Hematopoietic multipotent progenitor cell treated with erythropoietin and hydrocortisone succinate and interleukin-3 and kit ligand, for 17 days (in vitro differentiated cells): ENCODE data around the gene SNX14.

ENCODE experiments used
- DNase-seq: peaks from one replicate; pipeline ENCODE4 v3.0.0-alpha.2; 2015; ENCODE audit warnings: low spot score

Gene SNX14

DNA sequence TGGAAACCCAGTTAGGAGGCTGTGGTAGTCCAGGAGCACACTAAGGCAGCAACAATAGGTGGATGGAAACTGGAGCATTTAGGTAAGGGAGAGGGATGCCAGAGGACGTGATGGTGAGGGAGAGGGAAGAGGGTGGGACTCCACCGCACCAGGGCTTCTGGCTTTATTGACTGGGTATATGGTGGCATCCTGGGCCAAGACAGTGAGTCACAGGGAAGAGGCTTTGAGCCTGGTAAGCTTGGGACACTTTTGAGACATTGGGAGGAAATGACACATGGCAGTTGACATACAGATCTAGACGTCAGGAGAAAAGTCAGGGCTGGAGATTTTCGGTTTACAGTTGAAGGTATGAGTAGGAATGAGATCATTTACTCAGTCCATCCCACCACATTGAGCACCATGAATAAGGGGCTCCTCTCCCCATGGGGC, 128.9 kb downstream of the SNX14 start:
- no peak for DNase-seq

DNA sequence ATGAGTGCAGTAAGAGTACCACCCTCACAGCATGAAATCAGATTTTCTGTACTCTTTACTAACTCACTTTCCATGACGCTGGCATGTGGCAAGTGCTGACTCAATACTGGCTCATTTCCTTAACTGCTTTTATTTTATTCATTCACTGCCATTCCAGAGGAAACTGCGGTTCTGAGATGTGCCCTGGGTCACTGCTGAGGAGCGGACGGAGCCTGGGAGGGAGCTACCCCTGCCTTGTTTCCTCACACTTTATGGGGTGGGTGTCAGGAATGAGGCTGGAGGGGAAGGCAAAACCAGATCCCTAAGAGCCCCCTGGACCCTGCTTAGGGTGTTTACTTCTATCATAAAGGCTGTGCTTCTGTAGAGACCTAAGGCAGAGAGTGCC, 129.4 kb downstream of the SNX14 start:
- no peak for DNase-seq

- DNase-seq, result no peak
Observed at GRCh38 chr6:85463621-85464259, 129.9 kb downstream of the SNX14 start.

- DNase-seq, result no peak
Observed at GRCh38 chr6:85462673-85463072, 131.0 kb downstream of the SNX14 start.

DNA sequence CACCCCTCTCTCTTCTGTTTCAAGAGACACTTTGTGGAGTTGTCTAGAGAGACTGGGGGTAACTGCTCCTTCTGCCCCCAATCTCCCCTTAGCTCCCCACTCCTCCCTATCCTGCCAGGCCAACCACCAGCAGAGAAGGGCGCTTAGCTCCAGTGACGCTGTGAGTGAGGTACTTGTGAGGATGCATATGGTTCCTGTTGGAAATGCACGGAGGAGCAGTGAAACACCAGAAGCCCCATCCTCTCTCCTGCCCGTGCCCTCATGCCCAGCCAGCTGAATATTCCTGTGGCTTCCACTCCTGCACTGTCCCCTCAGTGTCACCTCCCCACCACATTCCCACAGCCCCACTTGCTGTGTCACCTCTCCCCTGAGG, 131.9 kb downstream of the SNX14 start:
- no peak for DNase-seq

DNA sequence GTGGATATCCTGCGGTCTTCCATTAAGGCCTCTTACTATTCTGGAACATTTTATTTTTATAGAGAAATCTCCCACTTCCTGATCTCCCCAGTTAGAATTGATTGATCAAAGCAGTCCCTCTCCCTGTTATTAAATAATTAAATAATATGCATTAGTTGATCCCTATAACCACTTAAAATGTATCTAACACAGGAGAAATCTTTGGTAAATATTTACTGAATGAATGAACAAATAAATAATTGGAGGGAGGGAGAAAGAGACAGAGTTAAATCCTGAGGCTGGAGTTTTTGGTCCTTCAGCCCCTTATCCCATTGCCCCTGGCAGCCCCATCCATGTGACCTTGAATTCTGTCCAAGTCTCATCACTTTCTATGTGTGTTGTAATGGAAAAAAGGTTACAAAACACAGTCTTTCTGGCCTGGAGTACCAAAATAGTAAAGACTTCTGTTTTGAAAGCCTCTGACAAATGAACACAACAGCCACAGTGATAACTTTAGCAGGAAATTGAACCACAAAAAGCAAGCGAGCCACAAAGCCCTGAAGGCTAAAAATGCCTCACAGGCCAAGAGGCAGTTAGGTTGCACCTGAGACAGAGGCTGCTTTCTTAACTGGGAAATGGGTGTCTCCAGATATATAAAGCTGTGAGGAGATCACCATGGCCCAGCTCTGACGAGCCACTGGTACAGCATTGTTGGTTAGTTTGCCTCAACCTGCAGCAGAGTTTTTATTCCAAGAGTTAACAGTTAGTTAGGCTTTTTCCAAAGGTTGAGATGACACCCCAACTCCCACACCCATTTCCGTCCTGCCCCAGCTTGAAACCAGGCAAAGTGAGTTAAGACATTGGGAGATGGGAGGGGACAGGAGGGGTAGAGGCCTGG, 132.5 kb downstream of the SNX14 start:
- DNase-seq, result no peak

DNA sequence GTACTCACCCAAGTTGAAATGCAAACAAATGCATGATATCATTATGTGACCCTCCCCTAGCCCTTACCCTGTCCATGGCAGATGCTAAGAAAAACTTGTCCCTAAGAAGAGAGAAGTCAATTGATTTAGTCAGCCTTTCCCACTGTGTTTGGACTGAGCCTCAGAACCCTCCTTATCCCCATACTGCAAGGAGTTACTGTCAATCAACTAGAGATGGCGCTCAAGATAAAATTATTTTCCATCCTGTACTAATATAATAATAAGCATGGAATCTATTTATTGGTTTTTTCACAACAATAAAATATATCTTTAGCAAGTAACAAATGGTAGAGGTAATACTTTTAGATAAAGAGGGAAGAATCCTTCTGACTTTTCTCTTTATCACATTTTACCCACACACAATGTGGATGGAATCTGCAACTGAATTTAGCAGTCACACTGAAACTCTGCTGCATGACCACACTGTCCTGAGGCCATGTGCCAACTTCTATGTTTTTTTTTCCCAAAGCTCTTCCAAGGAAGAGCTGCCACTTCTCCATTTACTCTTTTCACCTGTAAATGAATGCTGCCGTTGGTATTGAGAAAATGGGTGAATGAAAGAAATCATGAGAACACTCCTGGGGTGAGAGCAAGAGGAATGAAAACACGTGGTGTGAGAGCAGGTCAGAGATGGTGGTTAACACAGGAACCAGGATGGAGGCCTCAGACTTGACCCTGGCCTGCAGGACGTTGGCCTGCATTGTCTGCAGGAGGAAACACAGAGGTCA, 133.3 kb downstream of the SNX14 start:
- no peak for DNase-seq

DNA sequence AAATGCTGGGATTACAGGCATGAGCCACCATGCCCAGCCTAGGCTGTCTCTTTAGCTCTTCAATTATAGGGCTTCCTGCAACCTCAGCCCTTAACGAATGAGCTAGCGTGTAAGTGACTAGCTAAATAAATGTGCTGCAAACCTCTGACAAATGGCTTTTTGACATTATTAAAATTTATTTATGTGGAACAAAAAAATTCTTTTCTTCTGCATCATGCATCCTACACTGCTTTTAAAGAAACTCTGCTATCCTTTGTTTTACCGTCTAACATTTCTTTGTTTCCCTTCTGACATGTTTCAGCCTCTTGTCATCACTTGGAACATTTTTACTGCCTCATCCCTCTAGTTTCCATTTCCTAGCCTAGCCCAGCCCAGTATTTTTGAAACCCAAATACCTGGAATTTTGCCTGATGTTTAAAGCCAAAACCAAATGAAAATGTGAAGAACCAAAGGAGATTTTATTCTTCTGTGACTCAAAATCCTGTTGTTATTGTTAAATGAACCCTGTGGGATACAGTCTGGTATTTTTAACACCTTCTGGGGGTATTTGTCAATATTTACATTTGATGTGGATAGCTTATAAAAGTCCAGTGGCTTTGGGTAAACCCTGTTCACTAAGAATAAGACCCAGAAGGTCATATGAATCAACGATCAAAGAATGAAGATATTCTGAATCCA, 134.3 kb downstream of the SNX14 start:
- no peak for DNase-seq

- no peak for DNase-seq
Observed at GRCh38 chr6:85458782-85459181, 134.9 kb downstream of the SNX14 start.

GRCh38 chr6:85458184-85458583, 135.5 kb downstream of the SNX14 start:
- no peak for DNase-seq

DNA sequence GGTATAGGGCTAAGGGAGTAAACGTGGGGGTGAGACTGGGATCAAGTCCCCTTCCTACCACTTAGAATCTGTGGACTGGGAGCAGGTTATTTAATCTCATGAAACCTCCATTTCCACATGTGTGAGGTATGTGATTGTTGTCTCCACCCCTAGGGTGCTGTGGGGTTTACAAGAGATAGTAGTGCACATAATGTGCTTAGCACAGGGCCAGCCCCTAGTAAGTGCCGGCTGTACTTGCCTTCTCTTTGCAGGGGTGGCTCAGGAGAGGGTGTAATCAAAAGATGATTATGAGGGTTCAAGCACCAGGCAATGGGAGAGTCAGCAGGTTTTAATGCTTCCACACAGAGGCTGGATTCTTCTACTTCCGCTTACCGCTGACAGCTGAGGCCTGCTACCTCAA, 136.9 kb downstream of the SNX14 start:
- DNase-seq, result no peak
